ENCODE data around the gene TRIM50. TPM values are rescaled to one million over a fixed set of nuclear protein-coding genes. Genes with fewer than 3 reads are reported as not detected.
"Not testable (repeated sequence)": the region's sequence is repeated elsewhere in the genome, so short reads cannot be mapped to it uniquely, and the experiment has no call there.

TRIM50 gene
- total and polyA plus RNA-seq, 11 donors = 0.08 to 0.72 (median 0.31) TPM; not detected in 6

DNA sequence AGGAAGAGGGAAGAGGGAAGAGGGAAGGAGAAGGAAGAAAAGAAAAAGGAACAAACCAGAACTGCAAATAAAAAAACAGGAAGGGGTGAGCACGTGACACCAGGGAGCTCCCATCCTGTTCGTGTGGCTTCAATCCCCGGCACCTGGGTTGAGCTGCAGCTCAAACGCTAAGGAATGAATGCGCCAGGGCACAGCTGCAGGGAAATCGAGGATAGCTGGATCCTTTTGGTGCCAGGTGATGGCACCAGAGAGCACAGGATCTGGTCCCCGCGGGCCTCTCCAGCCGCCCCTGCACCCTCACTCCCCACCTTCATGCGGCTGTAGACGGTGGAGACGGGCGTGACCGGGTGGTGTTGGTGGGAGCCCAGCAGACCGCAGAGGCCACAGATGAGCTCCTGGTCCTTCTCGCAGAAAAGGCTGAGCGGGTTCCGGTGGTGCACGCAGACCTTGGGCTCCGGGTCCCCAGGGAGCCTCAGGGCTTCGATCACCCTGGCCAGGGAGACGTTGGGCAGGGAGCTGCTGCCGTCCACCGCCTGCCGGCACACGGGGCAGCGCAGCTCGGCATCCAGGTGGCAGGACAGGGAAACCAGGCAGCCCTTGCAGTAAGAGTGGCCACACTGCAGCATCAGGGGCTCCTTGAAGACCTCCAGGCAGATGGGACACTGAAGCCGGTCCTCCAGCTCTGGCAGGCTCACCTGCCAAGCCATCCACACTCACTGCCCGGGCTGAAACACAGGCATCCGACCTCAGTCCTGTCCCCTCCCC is 3.6 kb downstream of the TRIM50 start:
- ATAC-seq (peak in 3 of 4 donors; percentile 64 to 73 (median 71)), DNase-seq (peak in 4 of 5 donors; percentile 34 to 71 (median 46))
- H3K36me3 ChIP-seq; H3K9me3 ChIP-seq; intact Hi-C loops (cut with DNase I); H3K27me3 ChIP-seq; H3K27ac ChIP-seq: not testable (repeated sequence)
- TF ChIP-seq, protein P1, sequence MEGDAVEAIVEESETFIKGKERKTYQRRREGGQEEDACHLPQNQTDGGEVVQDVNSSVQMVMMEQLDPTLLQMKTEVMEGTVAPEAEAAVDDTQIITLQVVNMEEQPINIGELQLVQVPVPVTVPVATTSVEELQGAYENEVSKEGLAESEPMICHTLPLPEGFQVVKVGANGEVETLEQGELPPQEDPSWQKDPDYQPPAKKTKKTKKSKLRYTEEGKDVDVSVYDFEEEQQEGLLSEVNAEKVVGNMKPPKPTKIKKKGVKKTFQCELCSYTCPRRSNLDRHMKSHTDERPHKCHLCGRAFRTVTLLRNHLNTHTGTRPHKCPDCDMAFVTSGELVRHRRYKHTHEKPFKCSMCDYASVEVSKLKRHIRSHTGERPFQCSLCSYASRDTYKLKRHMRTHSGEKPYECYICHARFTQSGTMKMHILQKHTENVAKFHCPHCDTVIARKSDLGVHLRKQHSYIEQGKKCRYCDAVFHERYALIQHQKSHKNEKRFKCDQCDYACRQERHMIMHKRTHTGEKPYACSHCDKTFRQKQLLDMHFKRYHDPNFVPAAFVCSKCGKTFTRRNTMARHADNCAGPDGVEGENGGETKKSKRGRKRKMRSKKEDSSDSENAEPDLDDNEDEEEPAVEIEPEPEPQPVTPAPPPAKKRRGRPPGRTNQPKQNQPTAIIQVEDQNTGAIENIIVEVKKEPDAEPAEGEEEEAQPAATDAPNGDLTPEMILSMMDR (IDR thresholded peaks at IDR 0.05) = peak in 11 of 12 donors; percentile 21 to 52 (median 39)
- peak overlapping the region in 4 of 12 donors; percentile 11 to 40 (median 20) for H3K4me3 ChIP-seq
- 9 to 24% (median 17%) methylated on average over 8 to 31 of the region's 31 CpGs for WGBS, 4 donors
- peaks cover 0 to 11% (median 0%) of the 10 kb centered on the region in 12 donors for H3K4me1 ChIP-seq

DNA sequence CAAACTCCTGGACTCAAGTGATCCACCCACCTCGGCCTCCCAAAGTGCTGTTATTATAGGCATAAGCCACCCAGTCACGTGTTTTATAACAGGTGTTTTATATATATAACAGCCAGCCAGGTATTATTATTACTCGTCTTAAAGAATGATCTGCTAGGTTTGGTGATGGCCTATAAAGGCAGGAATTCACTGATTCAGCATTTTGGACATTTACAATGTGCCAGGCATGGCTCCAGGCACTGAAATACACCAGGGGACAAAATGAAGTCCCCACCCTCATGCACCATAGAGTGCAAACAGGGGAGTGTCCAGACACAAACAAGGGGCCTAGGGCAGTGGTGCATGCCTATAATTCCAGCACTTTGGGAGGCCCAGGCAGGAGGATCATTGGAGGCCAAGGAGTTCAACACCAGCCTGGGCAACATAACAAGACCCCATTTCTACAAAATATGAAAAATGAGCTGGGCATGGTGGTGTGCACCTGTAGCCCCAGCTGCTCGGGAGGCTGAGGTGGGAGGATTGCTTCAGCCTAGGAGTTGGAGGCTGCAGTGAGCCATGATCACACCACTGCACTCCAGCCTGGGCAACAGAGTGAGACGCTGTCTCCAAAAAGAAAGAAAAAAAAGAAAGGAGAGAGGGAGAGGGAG is 4.3 kb downstream of the TRIM50 start:
- ATAC-seq; H3K36me3 ChIP-seq; intact Hi-C loops (cut with DNase I); H3K9me3 ChIP-seq; H3K27ac ChIP-seq; H3K27me3 ChIP-seq; DNase-seq: not testable (repeated sequence)
- H3K4me3 ChIP-seq = peak overlapping the region in 1 of 12 donors; percentile 40
- 79 to 88% (median 86%) methylated on average over 5 of the region's 5 CpGs for WGBS, 4 donors
- H3K4me1 ChIP-seq = peaks cover 0 to 11% (median 0%) of the 10 kb centered on the region in 12 donors

DNA sequence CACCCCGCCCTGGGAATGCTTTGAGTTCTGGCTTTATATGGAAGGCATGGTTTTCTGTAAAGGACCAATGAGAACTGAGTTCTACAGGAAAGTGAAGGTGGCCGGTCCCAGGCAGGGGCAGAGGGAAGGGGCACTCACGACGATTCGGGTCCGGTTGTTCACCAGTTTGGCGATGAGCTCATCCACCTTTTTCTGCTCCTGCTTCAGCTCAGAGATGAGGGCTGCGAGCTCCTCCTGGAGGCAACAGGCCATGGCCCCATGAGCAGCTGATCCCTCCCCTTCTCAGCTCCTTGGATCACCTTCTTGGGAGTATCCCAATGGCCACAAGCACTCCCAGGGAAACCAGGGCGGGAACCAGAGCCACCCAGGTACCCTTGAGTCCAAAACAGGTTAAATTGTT is 7.9 kb downstream of the TRIM50 start:
- H3K9me3 ChIP-seq; H3K36me3 ChIP-seq; ATAC-seq; H3K27ac ChIP-seq; H3K27me3 ChIP-seq; H3K4me3 ChIP-seq; DNase-seq; intact Hi-C loops (cut with DNase I): not testable (repeated sequence)
- H3K4me1 ChIP-seq = peaks cover 0 to 11% (median 0%) of the 10 kb centered on the region in 12 donors
- 59 to 73% (median 62%) methylated on average over 8 to 9 of the region's 9 CpGs for WGBS, 4 donors

DNA sequence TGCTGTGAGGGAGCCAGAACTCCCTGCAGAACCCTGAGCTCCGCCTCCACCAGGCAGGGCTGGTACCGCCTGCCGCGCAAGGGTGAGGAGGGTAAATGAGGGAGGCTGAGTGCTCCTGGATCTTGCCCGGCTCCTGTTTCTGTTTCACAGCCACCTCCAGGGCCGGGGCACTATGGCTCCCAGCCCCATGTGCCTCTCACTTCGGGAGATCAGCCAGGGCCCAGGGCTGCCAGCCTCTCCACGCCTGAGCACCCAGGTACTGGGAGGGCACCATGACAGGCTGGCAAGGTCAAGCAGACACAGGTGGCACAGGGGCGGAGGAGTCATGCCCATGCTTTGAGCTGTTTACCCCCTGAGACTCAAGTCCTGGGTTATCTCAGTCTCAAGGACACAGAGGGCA is 8.3 kb downstream of the TRIM50 start:
- DNase-seq, H3K36me3 ChIP-seq, H3K9me3 ChIP-seq, H3K27me3 ChIP-seq, H3K4me3 ChIP-seq, H3K27ac ChIP-seq: not testable (repeated sequence)
- H3K4me1 ChIP-seq = peaks cover 0 to 10% (median 0%) of the 10 kb centered on the region in 12 donors
- intact Hi-C loops (cut with DNase I) = loop anchor here in 1 of 10 donors (5.0 kb wide), 1 partner anchor 48 kb away; no protein-coding TSS in a partner anchor
- peak in 3 of 4 donors; percentile 10 to 45 (median 19) for ATAC-seq
- WGBS, 4 donors = 81 to 94% (median 91%) methylated on average over 2 to 9 of the region's 9 CpGs

DNA sequence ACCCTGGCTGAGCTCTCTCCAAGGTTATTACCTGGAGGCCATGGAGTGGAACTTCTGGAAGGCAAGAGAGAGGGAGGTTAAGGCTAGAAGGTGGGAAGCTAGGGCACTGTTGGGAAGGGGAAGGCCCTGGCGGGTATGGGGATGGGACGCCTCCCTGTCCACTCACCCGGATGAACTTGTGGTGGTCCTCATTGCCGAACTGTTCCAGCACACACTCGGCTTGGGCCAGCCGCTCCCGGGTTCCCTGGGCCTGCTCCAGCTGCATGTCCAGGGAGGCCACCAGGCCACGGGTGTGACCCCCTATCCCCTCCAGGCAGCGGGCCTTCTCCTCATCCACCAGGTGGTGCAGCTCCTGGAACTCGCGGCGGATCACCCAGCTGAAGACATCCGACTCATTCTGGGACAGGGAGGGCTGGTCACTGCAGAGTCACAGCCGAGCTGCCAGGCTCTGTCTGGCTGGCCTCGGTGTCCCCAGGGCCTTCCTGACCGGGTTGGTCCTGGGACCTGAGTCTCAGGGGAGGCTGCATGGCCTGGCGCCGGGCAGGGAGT is 9.2 kb downstream of the TRIM50 start:
- H3K27me3 ChIP-seq, H3K4me3 ChIP-seq, H3K27ac ChIP-seq, H3K4me1 ChIP-seq, H3K36me3 ChIP-seq, H3K9me3 ChIP-seq, DNase-seq, ATAC-seq: not testable (repeated sequence)
- intact Hi-C loops (cut with DNase I) = loop anchor here in 1 of 10 donors (5.0 kb wide), 1 partner anchor 49 kb away; no protein-coding TSS in a partner anchor
- WGBS, 4 donors = 70 to 83% (median 78%) methylated on average over 2 to 18 of the region's 18 CpGs

DNA sequence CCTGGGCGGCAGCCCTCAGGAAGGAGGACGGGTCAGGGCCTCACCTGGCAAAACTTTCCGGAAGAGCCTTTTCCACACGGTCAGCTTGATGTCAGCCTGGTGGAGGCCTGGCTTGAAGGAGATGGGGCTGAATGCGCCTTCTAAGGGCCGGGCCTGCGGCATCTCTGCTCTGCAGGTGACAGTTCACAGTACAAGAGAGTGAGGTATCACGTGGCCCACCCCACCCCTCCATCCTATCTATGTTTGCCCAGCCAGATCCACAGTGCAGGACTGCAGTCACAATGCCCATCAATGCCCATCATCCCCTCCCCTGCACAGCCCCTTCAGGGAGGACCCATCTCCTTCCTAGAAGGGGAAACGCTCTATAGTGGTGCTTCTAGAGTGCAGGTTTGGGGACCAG is 11.4 kb downstream of the TRIM50 start:
- ATAC-seq (no peak), DNase-seq (no peak)
- H3K27ac ChIP-seq = no peak overlapping the region
- no peak for TF ChIP-seq POLR2A (IDR thresholded peaks at IDR 0.05)
- TF ChIP-seq, protein P1 (IDR thresholded peaks at IDR 0.05) = no peak
- no peaks in the 10 kb centered on the region for H3K9me3 ChIP-seq
- no peaks in the 10 kb centered on the region for H3K27me3 ChIP-seq
- intact Hi-C loops (cut with DNase I) = loop anchor here in 1 of 10 donors (5.0 kb wide), 1 partner anchor 51 kb away; no protein-coding TSS in a partner anchor
- H3K36me3 ChIP-seq = no peaks in the 10 kb centered on the region
- WGBS, 4 donors = 67 to 86% (median 81%) methylated on average over 5 to 9 of the region's 9 CpGs
- H3K4me3 ChIP-seq = no peak overlapping the region
- no peaks in the 10 kb centered on the region for H3K4me1 ChIP-seq

Data from heart left ventricle (tissue), 16 donors.